Left lung (tissue), 10 donors: ENCODE measurements around the gene CLDND1. TPM values are rescaled to one million over a fixed set of nuclear protein-coding genes. Genes with fewer than 3 reads are reported as not detected.

Source experiments
- ATAC-seq: fragments of 200-7000 bp; cut with Tn5 transposase; one replicate; pipeline ENCODE4 v1.9.1; 2020; ENCODE audit warnings: moderate library complexity
- DNase-seq, 4 donors: peaks; one replicate each; pipeline ENCODE4 v3.0.0-alpha.2; 2013 to 2020
- H3K27ac ChIP-seq, 2 donors: fragments of 200-600 bp; sonication (generic) in 1 of 2; one replicate each; pipeline versions ENCODE4 v1.5.0 to v1.8.0; 2020 to 2021
- H3K27me3 ChIP-seq, 2 donors: fragments of 200-600 bp; sonication (generic) in 1 of 2; one replicate each; pipeline versions ENCODE4 v1.5.0 to v1.8.0; 2020 to 2021
- H3K36me3 ChIP-seq, 2 donors: fragments of 200-600 bp; sonication (generic) in 1 of 2; one replicate each; pipeline versions ENCODE4 v1.5.0 to v1.8.0; 2020 to 2021
- H3K4me1 ChIP-seq, 2 donors: fragments of 200-600 bp; one replicate each; pipeline ENCODE4 v1.8.0; 2021
- H3K4me3 ChIP-seq, 2 donors: fragments of 200-600 bp; sonication (generic) in 1 of 2; one replicate each; pipeline versions ENCODE4 v1.5.0 to v1.8.0; 2020 to 2021; ENCODE audit warnings: mild to moderate bottlenecking in 1 of 2
- H3K9me3 ChIP-seq, 2 donors: fragments of 200-600 bp; sonication (generic) in 1 of 2; one replicate each; pipeline versions ENCODE4 v1.5.0 to v1.8.0; 2020 to 2021
- CTCF ChIP-seq, 2 donors: fragments of 200-600 bp; sonication (generic) in 1 of 2; IDR thresholded peaks; one replicate each; pipeline versions ENCODE4 v1.5.0 to v1.8.0; 2021; ENCODE audit warnings: antibody characterized with exemption in 2 of 2
- intact Hi-C, 2 donors: fragments of 100-400 bp; cut with DNase I; formaldehyde crosslinking; loops; one replicate each; pipeline versions ENCODE4 v1.11.2 to v1.14.2; 2022
- polyA plus RNA-seq, 6 donors: library from polyadenylated mRNA; unstranded; fragments of 120-200 nt; gene quantifications; one replicate each; pipeline ENCODE4 v1.2.1, GENCODE V29; 2013; ENCODE audit not compliant: insufficient read length in 6 of 6
- total RNA-seq, 2 donors: library from RNA; stranded (reverse); fragmentation: NEBNext Ultra II Directional; extraction: Animal tissue kit (Norgen Biotek cat#: 25700); gene quantifications; one replicate each; pipeline ENCODE4 v1.2.1, GENCODE V29; 2021
- donor health status: DM: no; HTN: yes; CAD: no.
- donor health status: DM: no; HTN: no; CAD: no.

CLDND1 gene
- total and polyA plus RNA-seq, 8 donors = 74.8 to 187 (median 137) TPM

- TF ChIP-seq CTCF (IDR thresholded peaks at IDR 0.05) = no peak
Observed at GRCh38 chr3:98541695-98542094, 19.0 kb upstream of the CLDND1 start.

GRCh38 chr3:98540346-98540745 is 17.6 kb upstream of the CLDND1 start:
- Histone ChIP-seq H3K4me3 (no peak overlapping the region), H3K27me3 (no peaks in the 10 kb centered on the region), H3K27ac (no peak overlapping the region), H3K36me3 (no peaks in the 10 kb centered on the region), H3K9me3 (no peaks in the 10 kb centered on the region), H3K4me1 (no peaks in the 10 kb centered on the region)
- intact Hi-C loops = no loop called here
- no peak for ATAC-seq
- DNase-seq = no peak
- TF ChIP-seq CTCF (IDR thresholded peaks at IDR 0.05) = no peak

More at GRCh38 chr3:98541695-98542094, 19.0 kb upstream of the CLDND1 start:
- H3K4me3 ChIP-seq = no peak overlapping the region
- no peaks in the 10 kb centered on the region for H3K36me3 ChIP-seq
- intact Hi-C loops = no loop called here
- H3K9me3 ChIP-seq = no peaks in the 10 kb centered on the region
- no peaks in the 10 kb centered on the region for H3K27me3 ChIP-seq
- ATAC-seq = no peak
- H3K27ac ChIP-seq = no peak overlapping the region
- no peaks in the 10 kb centered on the region for H3K4me1 ChIP-seq
- no peak for DNase-seq

DNA sequence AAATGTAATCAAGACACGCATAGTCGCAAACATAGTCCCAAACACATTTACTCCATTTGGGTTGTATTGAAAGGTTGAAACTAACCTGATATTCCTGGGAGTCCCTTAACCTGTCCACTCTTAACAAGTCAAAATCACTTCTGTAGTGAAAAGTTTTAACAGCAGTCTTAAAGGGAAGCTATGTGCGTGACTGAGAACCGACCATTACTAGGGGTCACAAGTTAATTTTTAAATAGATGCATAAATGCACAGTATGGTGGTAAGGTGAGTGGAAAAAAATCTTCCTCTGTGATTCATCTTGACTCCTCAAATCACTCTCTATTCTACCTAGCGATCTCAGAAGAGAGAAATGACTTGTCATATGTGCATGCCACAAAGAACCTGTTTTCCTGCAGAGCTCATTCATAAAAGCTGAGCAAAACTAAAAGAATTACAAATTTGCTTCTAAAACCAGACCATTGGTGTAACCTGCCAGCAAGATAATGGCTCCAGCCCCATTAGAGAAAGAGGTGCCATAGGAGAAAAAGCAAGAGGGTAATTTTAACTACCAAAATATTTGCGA is 13.8 kb upstream of the CLDND1 start:
- no peak for DNase-seq
- intact Hi-C loops = no loop called here
- TF ChIP-seq CTCF (IDR thresholded peaks at IDR 0.05) = no peak
- Histone ChIP-seq H3K27ac (no peak overlapping the region), H3K9me3 (no peaks in the 10 kb centered on the region), H3K4me3 (no peak overlapping the region), H3K36me3 (no peaks in the 10 kb centered on the region), H3K4me1 (no peaks in the 10 kb centered on the region), H3K27me3 (no peaks in the 10 kb centered on the region)
- ATAC-seq = no peak

DNA sequence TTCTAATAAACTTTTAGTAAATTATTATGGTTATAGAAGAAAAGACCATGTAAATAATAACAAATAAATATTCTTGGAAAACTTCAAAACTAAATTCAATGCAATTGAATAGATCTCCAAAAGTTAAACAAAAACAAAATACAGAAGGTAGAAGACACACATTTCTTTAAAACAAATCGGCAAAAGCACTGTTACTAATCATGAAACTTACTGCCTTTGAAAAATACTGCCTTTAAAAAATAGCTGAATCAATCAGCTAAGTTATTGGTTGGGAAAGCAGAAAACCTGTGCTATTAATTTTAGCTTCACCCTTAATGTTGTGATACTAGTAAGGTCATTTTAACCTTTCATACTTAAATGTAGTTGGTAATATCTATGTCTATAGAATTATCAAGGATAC is 12.0 kb upstream of the CLDND1 start:
- no peaks in the 10 kb centered on the region for H3K9me3 ChIP-seq
- DNase-seq (no peak), ATAC-seq (no peak)
- H3K27me3 ChIP-seq = no peaks in the 10 kb centered on the region
- no peak for TF ChIP-seq CTCF (IDR thresholded peaks at IDR 0.05)
- no peak overlapping the region for H3K4me3 ChIP-seq
- H3K36me3 ChIP-seq = no peaks in the 10 kb centered on the region
- no peak overlapping the region for H3K27ac ChIP-seq
- no peaks in the 10 kb centered on the region for H3K4me1 ChIP-seq
- intact Hi-C loops = no loop called here

GRCh38 chr3:98534168-98534567 is 11.5 kb upstream of the CLDND1 start:
- intact Hi-C loops = no loop called here
- no peak for ATAC-seq
- Histone ChIP-seq H3K4me3 (no peak overlapping the region), H3K36me3 (no peaks in the 10 kb centered on the region), H3K27ac (no peak overlapping the region), H3K4me1 (no peaks in the 10 kb centered on the region), H3K9me3 (no peaks in the 10 kb centered on the region), H3K27me3 (no peaks in the 10 kb centered on the region)
- no peak for TF ChIP-seq CTCF (IDR thresholded peaks at IDR 0.05)
- DNase-seq = no peak
